HG03432 (cell line): ENCODE measurements around the gene ENG.

Source experiments
- ATAC-seq: cut with Tn5 transposase; IDR thresholded peaks from one replicate; pipeline ENCODE4 v1.9.1; 2021; ENCODE audit warnings: mild to moderate bottlenecking, moderate library complexity; ENCODE audit not compliant: unreplicated experiment

ENG gene

DNA sequence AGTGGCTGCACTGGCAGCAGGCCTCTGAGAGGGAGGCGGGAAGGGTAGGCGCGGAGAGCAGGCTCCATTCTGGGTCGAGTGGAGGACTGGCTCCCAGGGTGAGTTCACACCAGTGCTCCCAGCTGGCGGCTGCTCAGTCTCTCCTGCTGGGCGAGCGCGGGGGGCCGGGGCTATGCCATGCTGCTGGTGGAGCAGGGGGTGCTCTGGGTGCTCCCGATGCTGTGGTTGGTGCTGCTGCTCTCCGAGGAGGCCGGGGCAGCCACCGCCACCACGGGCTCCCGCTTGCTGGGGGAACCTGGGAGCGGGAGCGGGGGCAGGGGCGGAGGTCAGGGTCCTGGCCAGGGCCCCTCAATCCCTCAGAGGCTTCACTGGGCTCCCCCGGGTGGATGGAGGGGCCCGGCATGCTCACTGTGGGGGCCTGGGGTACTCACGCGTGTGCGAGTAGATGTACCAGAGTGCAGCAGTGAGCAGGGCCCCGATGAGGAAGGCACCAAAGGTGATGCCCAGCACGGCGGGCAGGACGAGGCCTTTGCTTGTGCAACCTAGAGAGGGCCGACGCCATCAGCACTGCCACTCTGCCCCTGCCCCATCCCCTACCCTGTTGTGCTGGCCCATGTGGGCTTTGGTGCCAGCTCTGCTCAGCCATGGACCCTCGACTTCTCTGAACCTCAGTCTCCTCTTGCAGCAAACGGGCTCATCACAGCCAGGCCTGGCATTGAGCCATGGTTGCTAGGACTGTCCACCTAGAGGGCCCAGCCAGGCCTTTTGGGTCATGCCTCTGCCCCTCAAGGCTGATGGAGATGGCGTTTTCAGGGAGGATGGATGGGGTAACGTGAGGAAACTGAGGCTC lies 38.7 kb downstream of the ENG start:
- ATAC-seq = no peak

DNA sequence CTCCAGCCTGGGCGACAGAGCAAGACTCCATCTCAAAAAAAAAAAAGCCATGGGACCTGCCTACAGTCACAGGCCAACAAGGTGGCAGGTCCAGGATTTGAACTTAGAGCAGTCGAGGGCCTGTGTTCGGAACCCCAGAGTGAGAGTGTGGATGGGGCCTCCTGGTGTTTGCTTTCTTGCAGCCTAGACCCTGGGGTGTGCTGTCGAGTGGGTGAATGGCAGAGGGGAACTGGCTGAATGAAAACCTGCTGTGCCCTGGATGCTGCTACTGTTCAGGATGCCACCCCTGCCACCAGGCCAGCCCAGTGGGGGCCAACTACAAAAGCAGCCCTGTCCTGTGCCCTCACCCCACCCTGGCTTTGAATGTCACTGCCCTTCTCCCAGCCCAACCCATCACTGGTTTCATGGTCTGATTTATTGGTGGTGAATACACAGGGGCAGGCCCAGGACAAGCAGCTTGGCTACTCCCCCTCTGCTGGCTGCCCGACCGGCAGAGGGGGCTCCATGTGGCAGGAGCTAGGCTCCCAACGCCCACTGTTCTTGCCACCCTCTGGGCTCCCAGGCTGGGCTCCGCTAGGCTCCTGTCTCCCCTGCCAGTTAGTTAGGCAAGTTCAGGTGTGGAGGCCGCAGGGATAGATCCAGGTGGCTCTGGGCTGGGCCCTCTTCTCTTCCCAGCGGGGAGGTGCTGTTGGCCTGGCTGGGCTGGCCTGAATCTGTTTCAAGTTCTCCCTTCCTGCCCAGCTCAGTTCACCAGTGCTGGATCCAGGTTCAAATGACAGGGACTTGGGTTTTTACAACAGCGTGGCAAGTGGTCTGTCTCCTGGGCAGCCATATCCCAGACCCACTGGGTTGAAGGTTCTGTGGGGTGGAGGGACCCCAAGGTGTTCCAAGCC lies 39.6 kb downstream of the ENG start:
- no peak for ATAC-seq

DNA sequence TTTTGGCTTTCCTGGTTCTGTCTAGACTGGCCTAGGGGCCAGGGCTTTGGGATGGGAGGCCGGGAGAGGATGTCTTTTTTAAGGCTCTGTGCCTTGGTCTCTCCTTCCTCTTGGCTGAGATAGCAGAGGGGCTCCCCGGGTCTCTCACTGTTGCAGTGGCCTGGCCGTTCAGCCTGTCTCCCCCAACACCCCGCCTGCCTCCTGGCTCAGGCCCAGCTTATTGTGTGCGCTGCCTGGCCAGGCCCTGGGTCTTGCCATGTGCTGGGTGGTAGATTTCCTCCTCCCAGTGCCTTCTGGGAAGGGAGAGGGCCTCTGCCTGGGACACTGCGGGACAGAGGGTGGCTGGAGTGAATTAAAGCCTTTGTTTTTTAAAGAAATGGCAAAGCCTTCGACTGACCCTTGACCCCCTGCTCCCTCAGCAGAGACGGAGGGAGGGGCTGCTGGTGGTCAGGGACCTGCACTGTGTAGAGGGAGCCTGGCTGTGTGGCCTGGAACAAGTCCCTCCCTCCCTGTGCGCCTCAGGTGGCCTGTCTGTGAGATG lies 40.7 kb downstream of the ENG start:
- no peak for ATAC-seq

GRCh38 chr9:127812936-127813675 lies 41.4 kb downstream of the ENG start:
- ATAC-seq = no peak

DNA sequence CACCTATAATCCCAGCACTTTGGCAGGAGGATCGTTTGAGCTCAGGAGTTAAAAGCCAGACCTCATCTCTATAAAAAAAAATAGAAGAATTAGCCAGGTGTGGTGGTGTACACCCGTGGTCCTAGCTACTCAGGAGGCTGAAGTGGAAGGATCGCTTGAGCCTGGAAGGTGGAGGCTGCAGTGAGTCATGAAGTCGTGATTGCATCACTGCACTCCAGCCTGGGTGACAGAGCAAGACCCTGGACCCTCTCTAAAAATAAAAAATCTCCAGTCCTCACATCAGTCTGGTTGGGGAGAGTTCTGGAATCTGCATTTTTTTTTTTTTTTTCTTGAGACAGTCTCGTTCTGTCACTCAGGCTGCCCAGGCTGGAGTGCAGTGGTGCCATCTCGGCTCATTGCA lies 42.4 kb downstream of the ENG start:
- ATAC-seq = no peak

DNA sequence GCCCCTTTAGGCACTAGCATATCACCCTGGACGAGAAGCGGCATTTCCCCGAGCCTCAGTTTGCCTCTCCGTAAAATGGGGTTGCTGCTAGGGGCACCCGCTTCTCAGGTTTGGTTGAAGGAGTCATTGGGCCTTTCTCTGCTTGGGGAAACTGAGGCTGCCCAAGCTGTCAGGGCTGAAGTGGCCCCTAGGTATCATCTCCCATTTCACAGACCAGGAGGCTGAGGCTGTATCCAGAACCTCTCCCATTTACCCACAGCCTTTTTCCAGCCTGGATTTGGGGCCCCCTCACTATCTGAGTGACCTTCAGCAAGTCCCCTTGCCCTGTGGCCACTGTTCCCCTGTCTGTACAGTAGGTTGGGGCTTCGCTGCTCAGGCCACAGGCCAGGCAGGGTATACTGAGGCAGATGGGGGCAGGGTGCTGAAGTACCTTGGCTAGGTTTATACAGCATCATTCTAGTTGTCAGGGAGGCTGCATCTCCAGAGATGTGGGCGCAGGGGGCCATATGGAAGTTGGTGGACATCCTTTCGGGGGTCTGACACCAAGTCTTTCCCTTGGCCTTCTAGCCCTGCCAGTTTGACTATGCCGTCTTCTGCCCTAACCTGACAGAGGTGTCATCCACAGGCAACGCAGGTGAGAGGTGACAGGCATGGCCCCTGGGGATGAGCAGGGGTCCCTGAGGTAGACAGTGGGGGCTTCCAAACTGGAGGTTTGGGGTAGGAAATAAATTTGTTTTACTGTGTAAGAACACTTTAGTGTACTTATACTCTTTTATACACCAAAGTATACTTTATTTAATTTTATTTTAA lies 43.9 kb downstream of the ENG start:
- no peak for ATAC-seq

DNA sequence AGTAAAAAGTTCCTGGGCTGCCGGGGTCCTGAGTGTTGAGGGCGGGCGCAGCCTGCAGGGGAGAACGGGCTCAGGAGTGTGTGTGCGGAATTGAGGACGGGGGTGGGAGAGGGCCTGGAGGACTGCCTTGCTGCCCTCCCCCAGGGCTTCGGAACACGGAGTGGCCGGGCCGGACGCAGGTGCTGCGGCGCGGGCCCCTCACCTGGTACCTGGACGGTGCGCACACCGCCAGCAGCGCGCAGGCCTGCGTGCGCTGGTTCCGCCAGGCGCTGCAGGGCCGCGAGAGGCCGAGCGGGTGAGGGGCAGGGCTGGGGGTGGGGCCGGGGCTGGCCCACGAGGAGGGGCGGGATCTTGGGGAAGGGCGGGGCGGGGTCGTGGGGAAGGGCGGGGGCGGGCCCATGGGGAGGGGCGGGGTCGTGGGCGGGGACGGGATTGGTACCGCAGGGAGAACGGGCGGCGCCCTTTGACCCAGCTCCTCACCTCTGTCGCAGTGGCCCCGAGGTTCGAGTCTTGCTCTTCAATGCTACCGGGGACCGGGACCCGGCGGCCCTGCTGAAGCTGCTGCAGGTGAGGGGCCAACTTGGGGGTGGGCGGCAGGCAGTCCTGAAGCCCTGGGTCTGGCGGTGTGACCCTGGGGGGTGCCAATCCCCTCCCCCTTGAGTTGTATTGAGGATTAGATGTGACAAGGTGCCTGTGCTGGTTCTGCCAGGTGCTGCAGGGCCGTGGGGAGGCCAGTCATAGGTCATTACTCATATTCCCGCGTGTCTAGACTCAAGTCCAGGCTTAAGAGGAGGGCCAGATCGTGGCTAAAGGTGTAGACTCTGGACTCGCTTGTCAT lies 44.7 kb downstream of the ENG start:
- no peak for ATAC-seq

DNA sequence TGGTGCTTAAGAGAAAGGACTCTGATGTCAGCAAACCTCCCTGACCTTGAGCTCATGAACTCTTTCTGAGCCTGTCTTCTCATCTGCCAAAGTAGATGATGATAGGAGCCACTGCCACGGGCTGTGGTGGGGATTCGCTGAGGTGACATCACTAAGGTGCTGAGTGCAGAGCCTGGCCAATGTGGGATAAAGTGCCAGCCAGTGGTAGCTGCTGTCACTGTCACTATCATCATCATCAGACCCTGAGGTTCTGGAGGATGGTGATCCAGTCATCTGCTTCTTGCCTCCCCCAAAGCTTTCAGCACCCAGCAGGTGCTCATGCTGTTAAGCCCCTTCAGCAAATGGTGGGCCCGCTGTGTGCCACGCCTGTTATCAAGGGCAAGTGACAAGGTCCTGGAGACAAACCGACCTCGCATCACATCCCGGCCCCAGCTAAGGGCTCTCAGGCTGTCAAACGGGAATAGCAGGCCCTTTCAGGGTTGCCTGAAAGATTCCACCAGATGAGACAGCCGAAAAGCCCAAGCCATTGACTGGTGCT lies 45.4 kb downstream of the ENG start:
- no peak for ATAC-seq

GRCh38 chr9:127808347-127809001 lies 46.0 kb downstream of the ENG start:
- ATAC-seq = no peak

DNA sequence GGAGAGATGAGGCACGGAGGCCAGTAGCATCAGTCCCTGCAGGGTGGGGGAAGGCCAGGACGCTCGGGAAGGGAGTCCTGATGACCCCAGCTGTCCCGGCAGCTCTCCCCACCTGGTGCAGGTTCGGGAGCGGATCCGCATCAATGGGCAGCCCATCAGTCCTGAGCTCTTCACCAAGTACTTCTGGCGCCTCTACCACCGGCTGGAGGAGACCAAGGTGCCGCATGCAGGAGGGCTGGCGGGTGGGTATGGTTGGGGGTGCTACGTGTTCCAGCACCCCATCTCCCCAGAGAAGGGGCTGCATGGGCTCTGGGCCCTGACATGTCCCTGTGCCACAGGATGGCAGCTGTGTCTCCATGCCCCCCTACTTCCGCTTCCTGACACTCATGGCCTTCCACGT lies 47.6 kb downstream of the ENG start:
- no peak for ATAC-seq

- no peak for ATAC-seq
Observed at GRCh38 chr9:127805620-127806019, 48.8 kb downstream of the ENG start.

DNA sequence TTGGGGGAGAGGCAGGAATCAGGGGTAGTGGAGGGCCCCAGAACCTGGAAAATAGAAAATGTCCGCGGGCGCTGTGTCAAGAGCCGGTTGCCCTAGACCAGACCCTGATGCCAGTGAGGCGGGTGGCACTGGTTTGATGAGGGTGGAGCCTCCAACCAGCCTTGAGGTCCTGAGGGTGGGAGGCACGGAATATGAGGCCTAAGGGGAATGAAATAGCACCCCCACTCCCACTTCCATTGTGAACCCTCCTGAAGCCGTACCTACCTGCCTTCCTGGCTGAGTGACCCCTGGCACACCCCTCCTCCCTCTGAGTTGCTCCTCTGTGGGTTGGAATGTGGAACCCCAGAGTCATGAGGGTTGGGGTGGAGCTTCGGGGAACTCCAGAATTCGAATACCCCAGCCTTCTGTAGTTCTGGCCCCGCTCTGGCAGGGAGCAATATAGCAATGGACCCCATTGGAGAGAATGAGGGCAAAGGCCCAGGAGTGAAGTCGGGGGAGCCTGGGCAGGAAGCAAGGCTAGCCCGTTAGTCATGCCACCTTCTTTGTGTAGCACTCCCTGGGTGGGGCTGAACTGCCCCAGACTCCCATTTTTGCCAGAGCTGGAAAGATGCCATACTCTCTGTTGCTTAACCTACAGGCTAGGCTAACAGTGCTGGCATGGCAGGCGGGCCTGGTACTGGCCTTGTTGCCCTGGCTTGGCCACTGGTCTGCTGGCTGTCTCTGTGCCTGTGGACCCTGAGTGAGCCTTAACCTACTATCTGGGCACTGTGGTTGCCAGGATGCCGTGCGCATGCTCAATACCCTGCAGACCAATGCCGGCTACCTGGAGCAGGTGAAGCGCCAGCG lies 50.7 kb downstream of the ENG start:
- ATAC-seq = no peak

DNA sequence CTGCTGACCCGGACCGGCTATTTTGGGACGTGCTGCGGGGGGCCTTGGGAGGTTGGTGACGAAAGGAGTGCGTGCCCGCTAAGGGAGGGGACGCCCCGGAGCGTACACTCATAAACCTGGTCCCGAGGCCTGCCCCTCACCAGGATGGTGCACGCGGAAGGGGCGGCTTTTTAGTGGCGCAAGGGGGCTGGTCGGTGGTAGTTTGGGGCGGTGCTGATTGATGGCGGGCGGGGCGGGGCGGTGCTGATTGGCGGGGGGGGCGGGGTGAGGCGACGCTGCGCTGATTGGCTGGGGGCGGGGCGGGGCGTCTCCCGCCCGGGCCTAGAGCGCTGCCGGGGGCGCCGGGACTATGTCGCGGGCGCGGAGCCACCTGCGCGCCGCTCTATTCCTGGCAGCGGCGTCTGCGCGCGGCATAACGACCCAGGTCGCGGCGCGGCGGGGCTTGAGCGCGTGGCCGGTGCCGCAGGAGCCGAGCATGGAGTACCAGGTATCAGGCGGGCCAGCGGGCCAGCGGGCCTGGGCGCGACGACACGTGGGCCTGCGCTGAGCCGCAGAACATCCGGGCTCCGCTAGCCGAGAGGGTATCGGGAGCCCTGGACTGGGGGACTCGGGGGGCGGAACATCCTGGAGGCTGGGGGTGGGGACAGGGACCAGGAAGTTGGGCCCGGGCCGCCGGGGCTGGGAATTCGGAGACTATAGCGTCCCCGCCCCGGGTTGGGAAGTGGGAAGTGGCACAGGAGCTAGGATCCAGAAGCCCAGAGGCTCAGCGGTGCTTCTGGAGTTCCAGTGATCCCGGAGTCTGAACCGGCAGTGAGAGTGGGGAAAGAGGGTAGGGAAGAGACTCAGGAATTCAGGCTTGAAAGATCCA lies 51.6 kb downstream of the ENG start, which contains the start of gene FPGS:
FPGS (plus strand) TSS at position 307 of the 868 bp plus-strand sequence; CDS start at position 350, 43 bp downstream.
- peak; percentile 74 for ATAC-seq

DNA sequence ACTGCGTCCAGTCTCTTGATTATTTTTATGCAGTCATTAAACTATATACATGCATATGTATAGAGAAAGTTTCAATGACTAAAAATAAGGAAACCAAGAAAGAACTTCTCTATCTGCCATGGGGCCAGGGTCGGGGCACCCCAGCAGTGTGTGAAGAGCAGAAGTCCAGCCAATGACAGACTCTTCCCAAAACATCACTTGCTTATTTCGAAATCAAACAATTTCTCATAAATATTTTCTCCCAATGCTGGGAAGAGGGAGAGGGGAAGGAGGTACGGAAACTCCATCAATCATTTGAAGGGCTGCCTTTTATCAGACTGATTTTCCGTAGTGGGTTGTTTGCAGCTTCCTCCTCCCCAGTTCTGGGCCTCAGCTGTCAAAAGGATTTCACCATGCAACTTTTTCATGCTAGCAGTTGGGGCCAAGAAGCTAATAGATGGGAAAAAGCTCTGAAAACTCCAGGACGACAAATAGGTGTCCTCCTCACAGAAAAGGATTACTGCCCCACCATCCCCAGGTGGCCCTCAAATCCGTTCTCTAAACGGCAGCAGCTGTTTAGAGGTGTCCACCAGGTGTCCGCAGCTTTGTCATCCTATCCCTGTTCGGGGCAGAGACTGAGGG lies 52.4 kb downstream of the ENG start:
- ATAC-seq = no peak

- no peak for ATAC-seq
Observed at GRCh38 chr9:127796852-127797370, 57.5 kb downstream of the ENG start.
